Ishikawa (cell line): ENCODE data around the gene CEP290.

Experiments
- EGR1 ChIP-seq: IDR thresholded peaks from 2 replicates; pipeline ENCODE4 v1.6.1; 2012
- EP300 ChIP-seq: IDR thresholded peaks from 2 replicates; pipeline ENCODE4 v1.6.1; 2012; ENCODE audit warnings: borderline replicate concordance
- FOXM1 ChIP-seq: IDR thresholded peaks from 2 replicates; pipeline ENCODE4 v1.6.1; 2012; ENCODE audit warnings: low read depth, borderline replicate concordance
- MAX ChIP-seq: IDR thresholded peaks from 2 replicates; pipeline ENCODE4 v1.6.1; 2012
- NFIC ChIP-seq: IDR thresholded peaks from 2 replicates; pipeline ENCODE4 v1.6.1; 2012
- RAD21 ChIP-seq: IDR thresholded peaks from 2 replicates; pipeline ENCODE4 v1.6.1; 2012; ENCODE audit warnings: low read depth
- TAF1 ChIP-seq: IDR thresholded peaks from 2 replicates; pipeline ENCODE4 v1.6.1; 2012; ENCODE audit warnings: low read depth, mild to moderate bottlenecking
- TEAD4 ChIP-seq: IDR thresholded peaks from 2 replicates; pipeline ENCODE4 v1.6.1; 2012
- YY1 ChIP-seq: IDR thresholded peaks from 2 replicates; pipeline ENCODE4 v1.6.1; 2012; ENCODE audit warnings: low read depth
- ZBTB7A ChIP-seq: IDR thresholded peaks from 2 replicates; pipeline ENCODE4 v1.6.1; 2012; ENCODE audit warnings: low read depth
- TF ChIP-seq, protein P1 (sequence below): IDR thresholded peaks from 2 replicates; pipeline ENCODE4 v1.6.1; 2012; ENCODE audit warnings: low read depth, mild to moderate bottlenecking
- TF ChIP-seq, protein P2 (sequence below): IDR thresholded peaks from 2 replicates; pipeline ENCODE4 v1.6.1; 2012

DNA sequence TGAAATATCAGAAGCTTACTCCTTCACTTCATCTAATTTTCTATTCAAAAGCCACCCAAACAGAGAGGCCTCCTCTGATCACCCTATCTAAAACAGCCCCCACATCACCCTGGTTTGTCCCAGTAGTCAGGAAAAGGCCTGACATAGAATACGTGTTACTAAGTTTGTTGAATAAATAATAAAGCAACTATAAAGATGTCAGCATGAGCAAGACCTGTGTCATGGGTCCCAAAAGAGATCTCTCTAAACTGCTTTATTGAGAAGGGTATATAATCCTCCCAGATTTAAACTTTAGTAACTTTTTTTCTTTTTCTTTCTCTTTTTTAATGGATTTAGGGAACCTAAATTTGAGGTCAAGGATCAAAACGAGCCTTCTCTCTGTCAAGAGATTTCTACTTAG lies 85.3 kb downstream of the CEP290 start:
- TF ChIP-seq NFIC (no peak), MAX (no peak), RAD21 (no peak), TEAD4 (no peak), YY1 (no peak), FOXM1 (no peak), TAF1 (no peak), EP300 (no peak), EGR1 (no peak), ZBTB7A (no peak)
- TF ChIP-seq, protein P1, sequence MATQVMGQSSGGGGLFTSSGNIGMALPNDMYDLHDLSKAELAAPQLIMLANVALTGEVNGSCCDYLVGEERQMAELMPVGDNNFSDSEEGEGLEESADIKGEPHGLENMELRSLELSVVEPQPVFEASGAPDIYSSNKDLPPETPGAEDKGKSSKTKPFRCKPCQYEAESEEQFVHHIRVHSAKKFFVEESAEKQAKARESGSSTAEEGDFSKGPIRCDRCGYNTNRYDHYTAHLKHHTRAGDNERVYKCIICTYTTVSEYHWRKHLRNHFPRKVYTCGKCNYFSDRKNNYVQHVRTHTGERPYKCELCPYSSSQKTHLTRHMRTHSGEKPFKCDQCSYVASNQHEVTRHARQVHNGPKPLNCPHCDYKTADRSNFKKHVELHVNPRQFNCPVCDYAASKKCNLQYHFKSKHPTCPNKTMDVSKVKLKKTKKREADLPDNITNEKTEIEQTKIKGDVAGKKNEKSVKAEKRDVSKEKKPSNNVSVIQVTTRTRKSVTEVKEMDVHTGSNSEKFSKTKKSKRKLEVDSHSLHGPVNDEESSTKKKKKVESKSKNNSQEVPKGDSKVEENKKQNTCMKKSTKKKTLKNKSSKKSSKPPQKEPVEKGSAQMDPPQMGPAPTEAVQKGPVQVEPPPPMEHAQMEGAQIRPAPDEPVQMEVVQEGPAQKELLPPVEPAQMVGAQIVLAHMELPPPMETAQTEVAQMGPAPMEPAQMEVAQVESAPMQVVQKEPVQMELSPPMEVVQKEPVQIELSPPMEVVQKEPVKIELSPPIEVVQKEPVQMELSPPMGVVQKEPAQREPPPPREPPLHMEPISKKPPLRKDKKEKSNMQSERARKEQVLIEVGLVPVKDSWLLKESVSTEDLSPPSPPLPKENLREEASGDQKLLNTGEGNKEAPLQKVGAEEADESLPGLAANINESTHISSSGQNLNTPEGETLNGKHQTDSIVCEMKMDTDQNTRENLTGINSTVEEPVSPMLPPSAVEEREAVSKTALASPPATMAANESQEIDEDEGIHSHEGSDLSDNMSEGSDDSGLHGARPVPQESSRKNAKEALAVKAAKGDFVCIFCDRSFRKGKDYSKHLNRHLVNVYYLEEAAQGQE: no peak
- TF ChIP-seq, protein P2, sequence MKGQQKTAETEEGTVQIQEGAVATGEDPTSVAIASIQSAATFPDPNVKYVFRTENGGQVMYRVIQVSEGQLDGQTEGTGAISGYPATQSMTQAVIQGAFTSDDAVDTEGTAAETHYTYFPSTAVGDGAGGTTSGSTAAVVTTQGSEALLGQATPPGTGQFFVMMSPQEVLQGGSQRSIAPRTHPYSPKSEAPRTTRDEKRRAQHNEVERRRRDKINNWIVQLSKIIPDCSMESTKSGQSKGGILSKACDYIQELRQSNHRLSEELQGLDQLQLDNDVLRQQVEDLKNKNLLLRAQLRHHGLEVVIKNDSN: no peak
